ENCODE measurements around the gene PTMS.
A peak's percentile ranks its signal among the peaks of the same experiment; 100 is the strongest.

The PTMS gene

DNA sequence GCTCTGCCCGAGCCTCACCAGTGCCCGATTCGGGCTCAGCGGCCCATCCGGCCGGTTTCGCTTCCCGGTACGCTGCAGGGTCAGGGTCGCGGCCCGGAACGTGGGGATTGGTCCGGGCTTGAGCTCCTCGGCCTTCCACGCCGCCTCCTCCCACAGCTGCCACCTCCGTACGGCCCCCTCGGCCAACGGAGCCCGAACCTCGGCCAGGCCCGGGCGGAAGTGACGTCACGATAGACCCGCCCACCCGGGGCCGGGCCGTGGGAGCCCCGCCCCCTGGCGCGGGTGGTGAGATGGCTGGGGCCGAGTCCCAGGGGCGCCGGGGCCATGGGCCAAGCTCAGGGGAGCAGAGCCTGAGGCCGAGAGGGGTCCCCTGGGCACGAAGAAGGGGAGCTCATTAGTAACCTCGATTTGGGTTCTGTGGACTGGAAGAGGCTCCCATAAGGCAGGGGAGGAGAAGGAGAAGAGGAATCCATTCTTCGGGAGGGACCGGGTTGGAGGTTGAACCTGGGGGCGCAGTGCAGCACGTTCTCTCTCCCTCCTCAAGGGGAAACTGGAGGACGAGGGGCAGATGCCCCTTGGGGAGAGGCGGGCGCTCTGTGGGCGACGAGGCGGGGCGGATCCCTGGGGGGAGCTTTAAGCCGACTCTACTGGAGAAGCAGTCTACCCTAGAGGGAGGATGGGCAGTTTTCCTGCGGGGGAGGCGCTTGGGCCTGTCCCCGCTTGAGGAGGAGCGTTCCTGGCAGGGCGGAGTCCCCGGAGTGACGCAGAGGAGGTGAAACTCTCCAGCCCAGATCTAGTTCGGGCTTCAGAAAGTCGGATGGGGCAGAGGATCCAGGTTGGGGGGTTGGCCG is 13.0 kb upstream of the PTMS start, which contains the start of gene MLF2:
Gene MLF2, minus strand, starts transcription at position 221 of the 851 bp plus-strand sequence. CDS start 807 bp downstream, outside the sequence.
- DNase-seq (ENCODE audit: low read depth): peak; percentile 95
- peak within 1 kb of the TSS; percentile 97 for H3K4me3 ChIP-seq (ENCODE audit: low read depth, low read length)
- TF ChIP-seq, protein P1, sequence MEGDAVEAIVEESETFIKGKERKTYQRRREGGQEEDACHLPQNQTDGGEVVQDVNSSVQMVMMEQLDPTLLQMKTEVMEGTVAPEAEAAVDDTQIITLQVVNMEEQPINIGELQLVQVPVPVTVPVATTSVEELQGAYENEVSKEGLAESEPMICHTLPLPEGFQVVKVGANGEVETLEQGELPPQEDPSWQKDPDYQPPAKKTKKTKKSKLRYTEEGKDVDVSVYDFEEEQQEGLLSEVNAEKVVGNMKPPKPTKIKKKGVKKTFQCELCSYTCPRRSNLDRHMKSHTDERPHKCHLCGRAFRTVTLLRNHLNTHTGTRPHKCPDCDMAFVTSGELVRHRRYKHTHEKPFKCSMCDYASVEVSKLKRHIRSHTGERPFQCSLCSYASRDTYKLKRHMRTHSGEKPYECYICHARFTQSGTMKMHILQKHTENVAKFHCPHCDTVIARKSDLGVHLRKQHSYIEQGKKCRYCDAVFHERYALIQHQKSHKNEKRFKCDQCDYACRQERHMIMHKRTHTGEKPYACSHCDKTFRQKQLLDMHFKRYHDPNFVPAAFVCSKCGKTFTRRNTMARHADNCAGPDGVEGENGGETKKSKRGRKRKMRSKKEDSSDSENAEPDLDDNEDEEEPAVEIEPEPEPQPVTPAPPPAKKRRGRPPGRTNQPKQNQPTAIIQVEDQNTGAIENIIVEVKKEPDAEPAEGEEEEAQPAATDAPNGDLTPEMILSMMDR (IDR thresholded peaks at IDR 0.05; ENCODE audit: low read depth, low read length, missing control alignments): no peak

DNA sequence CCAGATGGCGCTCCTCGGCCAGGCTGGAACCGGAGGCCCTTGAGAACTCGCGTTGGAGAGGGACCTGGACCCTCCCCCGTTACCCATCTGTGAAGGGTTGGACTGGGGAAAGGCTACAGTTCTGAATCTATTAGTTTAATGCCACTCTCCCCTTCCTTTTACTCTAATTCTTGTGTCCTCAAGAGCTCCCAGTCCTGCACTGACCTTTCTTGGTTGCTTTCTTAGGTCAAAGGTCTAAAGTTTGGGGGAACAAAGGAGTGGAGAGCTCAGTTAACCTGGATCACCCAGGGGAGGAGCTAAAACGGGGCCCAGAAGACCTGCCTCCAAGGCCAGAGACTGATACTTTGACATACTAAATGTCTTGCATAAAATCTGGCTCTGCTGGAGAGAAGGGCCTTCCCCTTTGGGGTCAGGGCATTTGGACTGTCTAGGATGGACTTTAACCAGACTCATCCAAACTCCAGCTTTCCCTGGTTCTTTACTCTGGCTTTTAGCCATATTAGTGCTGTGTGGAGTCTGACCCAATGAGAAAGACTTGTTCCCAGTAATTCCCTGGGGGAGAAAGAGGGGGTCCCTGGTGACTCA is 12.3 kb upstream of the PTMS start:
- TF ChIP-seq, protein P1 (IDR thresholded peaks at IDR 0.05; ENCODE audit: low read depth, low read length, missing control alignments): peak; percentile 92
- no peak overlapping the region for H3K4me3 ChIP-seq (ENCODE audit: low read depth, low read length)
- DNase-seq (ENCODE audit: low read depth): no peak

DNA sequence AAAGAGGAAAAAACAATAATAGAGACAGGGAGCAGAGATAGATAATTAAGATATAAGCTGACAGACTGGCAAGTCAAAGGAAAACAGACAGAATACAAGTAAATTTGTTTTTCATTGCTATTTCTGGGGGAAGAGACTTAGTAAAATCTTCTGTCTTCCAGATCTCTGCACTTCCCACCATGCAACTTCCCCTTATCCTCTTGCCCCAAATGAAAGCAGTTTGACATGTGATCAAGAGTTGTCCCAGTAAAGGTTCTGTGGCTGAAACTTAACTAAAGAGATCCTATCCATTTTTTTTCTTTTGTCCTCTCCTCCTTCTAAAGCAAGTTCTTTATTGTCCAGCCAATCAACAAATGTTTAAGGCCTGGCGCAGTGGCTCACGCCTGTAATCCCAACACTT is 11.8 kb upstream of the PTMS start:
- no peak for DNase-seq (ENCODE audit: low read depth)
- no peak overlapping the region for H3K4me3 ChIP-seq (ENCODE audit: low read depth, low read length)
- TF ChIP-seq, protein P1 (IDR thresholded peaks at IDR 0.05; ENCODE audit: low read depth, low read length, missing control alignments): no peak

DNA sequence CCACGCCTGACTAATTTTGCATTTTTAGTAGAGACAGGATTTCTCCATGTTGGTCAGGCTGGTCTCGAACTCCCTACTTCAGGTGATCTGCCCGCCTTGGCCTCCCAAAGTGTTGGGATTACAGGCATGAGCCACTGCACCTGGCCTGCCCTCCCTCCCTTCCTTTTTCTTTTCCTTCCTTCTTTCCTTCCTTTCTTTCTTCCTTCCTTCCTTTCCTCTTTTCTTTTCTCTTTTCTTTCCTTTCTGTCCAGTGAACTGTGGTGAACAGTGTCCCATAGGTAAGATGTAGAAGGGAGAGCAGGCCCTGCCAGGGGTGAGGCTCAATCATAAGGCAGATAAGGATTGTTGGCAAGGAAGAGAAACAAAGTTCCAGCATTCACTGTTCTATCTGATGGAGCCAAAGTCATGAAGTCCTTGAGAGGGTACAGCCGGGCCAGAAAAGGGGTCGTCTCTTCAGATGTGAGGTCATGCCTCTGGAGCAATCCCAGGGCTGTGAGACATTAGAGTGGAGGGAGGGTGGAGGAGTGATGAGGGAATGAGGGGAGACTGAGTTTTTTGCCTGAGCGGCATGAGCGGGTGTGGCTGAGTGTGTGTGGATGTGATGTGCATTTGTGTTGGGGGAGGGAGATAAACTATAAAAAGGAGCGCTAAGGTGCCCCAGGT is 9.0 kb upstream of the PTMS start:
- DNase-seq (ENCODE audit: low read depth): no peak

DNA sequence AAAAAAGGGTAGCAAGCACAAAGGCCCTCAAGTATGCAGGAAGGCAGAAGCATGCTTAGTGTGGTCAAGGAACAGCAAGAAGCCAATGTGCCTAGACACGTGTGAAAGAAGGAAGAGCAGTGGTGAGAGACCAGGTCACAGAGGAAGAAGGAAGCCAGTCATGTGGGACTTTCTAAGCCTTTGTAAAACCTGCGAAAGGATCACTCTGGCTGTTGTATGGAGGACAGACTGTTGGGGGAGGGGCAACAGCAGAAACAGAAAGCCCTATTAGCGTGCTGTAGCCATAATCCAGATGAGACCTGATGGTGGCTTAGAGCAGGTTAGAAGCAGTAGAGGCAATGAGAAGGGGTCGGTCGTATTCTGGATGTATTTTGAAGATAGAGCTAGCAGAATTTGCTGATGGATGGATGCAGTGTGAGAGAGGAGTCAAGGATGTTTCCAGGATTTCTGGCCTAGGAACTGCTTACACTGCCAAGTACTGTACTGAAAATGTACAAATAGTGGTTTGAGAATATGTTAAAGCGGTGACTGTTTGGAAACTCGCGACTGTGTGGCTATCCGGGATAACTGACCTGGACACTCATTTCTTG is 7.6 kb upstream of the PTMS start:
- no peak for DNase-seq (ENCODE audit: low read depth)
- no peak overlapping the region for H3K4me3 ChIP-seq (ENCODE audit: low read depth, low read length)

More for the DNA sequence above, 9.0 kb upstream of the PTMS start:
- H3K4me3 ChIP-seq (ENCODE audit: low read depth, low read length): no peak overlapping the region
- TF ChIP-seq, protein P1 (IDR thresholded peaks at IDR 0.05; ENCODE audit: low read depth, low read length, missing control alignments): no peak

DNA sequence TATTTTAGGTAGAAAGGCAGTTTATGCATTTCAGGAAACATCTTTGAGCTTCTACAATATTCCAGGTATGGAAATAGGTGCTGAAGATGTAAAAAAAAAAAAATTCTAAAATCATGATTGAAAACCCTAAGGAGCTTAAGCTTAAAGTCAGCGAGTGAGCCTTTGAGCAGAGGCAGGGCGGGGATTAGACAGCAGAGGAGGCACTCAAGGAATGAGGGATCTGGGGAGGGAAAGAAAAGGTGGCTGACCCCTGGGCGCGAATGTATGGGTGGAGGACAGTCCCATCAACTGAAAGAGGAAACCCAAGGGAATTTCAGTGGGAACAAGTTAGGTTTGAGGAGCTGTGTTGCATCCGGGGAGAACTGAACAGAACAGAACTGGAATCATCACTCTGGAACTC is 6.4 kb upstream of the PTMS start:
- TF ChIP-seq, protein P1 (IDR thresholded peaks at IDR 0.05; ENCODE audit: low read depth, low read length, missing control alignments): no peak
- H3K4me3 ChIP-seq (ENCODE audit: low read depth, low read length): no peak overlapping the region
- no peak for DNase-seq (ENCODE audit: low read depth)

More for the DNA sequence above, 7.6 kb upstream of the PTMS start:
- TF ChIP-seq, protein P1 (IDR thresholded peaks at IDR 0.05; ENCODE audit: low read depth, low read length, missing control alignments): no peak
